ENCODE data around the gene SLA2.
"Not testable (repeated sequence)": the region's sequence is repeated elsewhere in the genome, so short reads cannot be mapped to it uniquely, and the experiment has no call there.

Gene SLA2

GRCh38 chr20:36644706-36645095 is 1.3 kb downstream of the SLA2 start:
- DNase-seq: no peak

- no peak for DNase-seq
These were observed 1.8 kb downstream of the SLA2 start for GRCh38 chr20:36644032-36644705.

- DNase-seq: no peak
These were observed 3.9 kb downstream of the SLA2 start for GRCh38 chr20:36642136-36642535.

- DNase-seq: no peak
These were observed 4.5 kb downstream of the SLA2 start for GRCh38 chr20:36641506-36641843.

- DNase-seq: not testable (repeated sequence)
These were observed 7.1 kb downstream of the SLA2 start for GRCh38 chr20:36638876-36639400.

- DNase-seq: no peak
These were observed 11.7 kb downstream of the SLA2 start for GRCh38 chr20:36634342-36634741.

- DNase-seq: no peak
These were observed 12.7 kb downstream of the SLA2 start for GRCh38 chr20:36633285-36633772.

- DNase-seq: no peak
These were observed 13.3 kb downstream of the SLA2 start for GRCh38 chr20:36632487-36633284.

GRCh38 chr20:36632147-36632486 is 13.9 kb downstream of the SLA2 start:
- no peak for DNase-seq

- no peak for DNase-seq
These were observed 14.3 kb downstream of the SLA2 start for GRCh38 chr20:36631646-36632045.

- DNase-seq: no peak
These were observed 16.0 kb downstream of the SLA2 start for GRCh38 chr20:36629719-36630681.

- DNase-seq: no peak
These were observed 17.9 kb downstream of the SLA2 start for GRCh38 chr20:36628076-36628475.

GRCh38 chr20:36624944-36625324 is 21.1 kb downstream of the SLA2 start:
- no peak for DNase-seq

- no peak for DNase-seq
These were observed 21.7 kb downstream of the SLA2 start for GRCh38 chr20:36624068-36624943.

- no peak for DNase-seq
These were observed 22.6 kb downstream of the SLA2 start for GRCh38 chr20:36623444-36623843.

GRCh38 chr20:36620917-36621316 is 25.1 kb downstream of the SLA2 start:
- DNase-seq: no peak

GRCh38 chr20:36614781-36615557 is 31.0 kb downstream of the SLA2 start:
- DNase-seq: no peak

GRCh38 chr20:36613974-36614373 is 32.0 kb downstream of the SLA2 start:
- no peak for DNase-seq

- DNase-seq: no peak
These were observed 34.4 kb downstream of the SLA2 start for GRCh38 chr20:36611625-36612024.

- not testable (repeated sequence) for DNase-seq
These were observed 37.6 kb downstream of the SLA2 start for GRCh38 chr20:36608388-36608728.

All from left hindlimb (tissue), 1 donor.